Nephron progenitor cell (in vitro differentiated cells): ENCODE measurements around the gene CCDC34.

Experiments used
- DNase-seq: peaks from one replicate; pipeline ENCODE4 v3.0.0; 2021
- H3K27ac Mint-ChIP-seq: 2 replicates; pipeline ENCODE4 v1.8.0; 2021; ENCODE audit warnings: mild to moderate bottlenecking, moderate library complexity, mixed read lengths
- H3K27me3 Mint-ChIP-seq: 2 replicates; pipeline ENCODE4 v1.8.0; 2021; ENCODE audit warnings: mild to moderate bottlenecking, low read depth, mixed read lengths; ENCODE audit not compliant: poor library complexity
- H3K36me3 Mint-ChIP-seq: 2 replicates; pipeline ENCODE4 v1.8.0; 2021; ENCODE audit warnings: low read depth, mixed read lengths
- H3K4me1 Mint-ChIP-seq: 2 replicates; pipeline ENCODE4 v1.8.0; 2021; ENCODE audit warnings: mixed read lengths
- H3K4me3 Mint-ChIP-seq: 2 replicates; pipeline ENCODE4 v1.8.0; 2021; ENCODE audit warnings: mild to moderate bottlenecking, moderate library complexity, mixed read lengths
- H3K9me3 Mint-ChIP-seq: 2 replicates; pipeline ENCODE4 v1.8.0; 2021; ENCODE audit warnings: mild to moderate bottlenecking, moderate library complexity, mixed read lengths
- TF ChIP-seq, protein P1 (sequence below): fragments of 200-600 bp; sonication (generic); IDR thresholded peaks from 2 replicates; pipeline ENCODE4 v1.5.0; 2021; ENCODE audit warnings: antibody characterized with exemption

The CCDC34 gene

DNA sequence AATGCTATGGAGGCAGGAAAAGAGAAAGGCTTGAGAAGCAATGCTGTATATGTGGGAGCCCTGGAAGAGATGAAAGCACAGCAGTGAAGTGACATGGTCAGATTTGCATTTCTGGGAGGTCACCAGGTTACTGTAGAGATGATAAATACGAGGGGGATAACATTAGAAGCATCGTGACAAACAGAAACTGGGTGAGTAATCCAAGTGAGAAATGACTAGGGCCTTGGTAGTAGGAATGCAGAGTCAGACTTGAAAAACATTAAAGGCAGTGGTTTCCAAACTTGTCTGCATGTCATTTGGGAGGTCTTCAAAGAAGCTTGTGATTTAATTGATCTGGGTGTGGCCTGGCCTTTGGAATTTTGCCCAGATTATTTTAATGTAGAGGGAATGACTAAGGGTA lies 43.9 kb downstream of the CCDC34 start:
- peaks cover 34% of the 10 kb centered on the region for H3K9me3 Mint-ChIP-seq
- peaks cover 5% of the 10 kb centered on the region for H3K4me1 Mint-ChIP-seq
- H3K27me3 Mint-ChIP-seq: no peaks in the 10 kb centered on the region
- peaks cover 50% of the 10 kb centered on the region for H3K36me3 Mint-ChIP-seq
- H3K27ac Mint-ChIP-seq: no peak overlapping the region
- no peak overlapping the region for H3K4me3 Mint-ChIP-seq
- TF ChIP-seq, protein P1, sequence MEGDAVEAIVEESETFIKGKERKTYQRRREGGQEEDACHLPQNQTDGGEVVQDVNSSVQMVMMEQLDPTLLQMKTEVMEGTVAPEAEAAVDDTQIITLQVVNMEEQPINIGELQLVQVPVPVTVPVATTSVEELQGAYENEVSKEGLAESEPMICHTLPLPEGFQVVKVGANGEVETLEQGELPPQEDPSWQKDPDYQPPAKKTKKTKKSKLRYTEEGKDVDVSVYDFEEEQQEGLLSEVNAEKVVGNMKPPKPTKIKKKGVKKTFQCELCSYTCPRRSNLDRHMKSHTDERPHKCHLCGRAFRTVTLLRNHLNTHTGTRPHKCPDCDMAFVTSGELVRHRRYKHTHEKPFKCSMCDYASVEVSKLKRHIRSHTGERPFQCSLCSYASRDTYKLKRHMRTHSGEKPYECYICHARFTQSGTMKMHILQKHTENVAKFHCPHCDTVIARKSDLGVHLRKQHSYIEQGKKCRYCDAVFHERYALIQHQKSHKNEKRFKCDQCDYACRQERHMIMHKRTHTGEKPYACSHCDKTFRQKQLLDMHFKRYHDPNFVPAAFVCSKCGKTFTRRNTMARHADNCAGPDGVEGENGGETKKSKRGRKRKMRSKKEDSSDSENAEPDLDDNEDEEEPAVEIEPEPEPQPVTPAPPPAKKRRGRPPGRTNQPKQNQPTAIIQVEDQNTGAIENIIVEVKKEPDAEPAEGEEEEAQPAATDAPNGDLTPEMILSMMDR: no peak
- DNase-seq: no peak

DNA sequence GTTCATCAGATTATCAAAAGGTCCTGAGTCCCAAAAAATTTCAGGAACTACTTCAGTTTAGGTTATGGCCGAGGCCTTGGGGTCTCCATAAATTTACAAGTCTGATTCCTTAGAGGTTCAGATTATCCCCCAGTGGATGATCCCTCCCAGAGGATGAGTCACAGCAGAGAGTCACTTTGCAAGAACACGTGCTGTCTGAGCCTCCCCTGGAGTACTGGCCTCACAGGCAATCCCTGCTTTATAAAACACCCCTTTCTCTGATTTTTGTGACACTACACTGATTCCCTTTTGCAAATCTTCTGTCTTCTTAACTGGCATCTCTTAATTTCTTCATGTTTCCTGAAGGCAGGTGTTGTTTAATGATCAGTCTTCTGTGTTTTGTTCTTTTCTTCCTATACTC lies 45.3 kb downstream of the CCDC34 start:
- H3K4me3 Mint-ChIP-seq: no peak overlapping the region
- H3K27ac Mint-ChIP-seq: no peak overlapping the region
- no peak for DNase-seq
- TF ChIP-seq, protein P1: no peak
- peaks cover 5% of the 10 kb centered on the region for H3K4me1 Mint-ChIP-seq
- no peaks in the 10 kb centered on the region for H3K27me3 Mint-ChIP-seq
- peaks cover 39% of the 10 kb centered on the region for H3K36me3 Mint-ChIP-seq
- H3K9me3 Mint-ChIP-seq: peaks cover 22% of the 10 kb centered on the region

DNA sequence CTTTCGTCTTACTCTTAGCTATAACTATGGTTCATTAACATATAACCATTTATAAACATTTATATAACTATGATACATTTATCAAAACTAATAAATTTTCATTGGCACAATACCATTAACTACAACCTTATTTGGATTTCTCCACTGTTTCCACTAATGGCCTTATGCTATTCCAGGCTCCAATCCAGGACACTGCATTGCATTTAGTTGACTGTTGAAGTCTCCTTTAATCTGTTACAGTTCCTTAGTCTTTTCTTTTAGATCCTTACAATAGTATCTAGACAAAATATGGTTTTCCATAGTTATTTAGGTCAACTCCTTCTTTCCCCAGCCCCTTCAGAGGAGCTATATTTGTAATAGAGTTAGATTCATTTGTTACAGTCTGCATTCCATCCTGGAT lies 47.2 kb downstream of the CCDC34 start:
- no peaks in the 10 kb centered on the region for H3K27me3 Mint-ChIP-seq
- no peak overlapping the region for H3K27ac Mint-ChIP-seq
- H3K36me3 Mint-ChIP-seq: peaks cover 23% of the 10 kb centered on the region

GRCh38 chr11:27313157-27313821 lies 49.7 kb downstream of the CCDC34 start:
- no peak for DNase-seq
- Mint-ChIP-seq H3K4me1 (peaks cover 14% of the 10 kb centered on the region), H3K4me3 (no peak overlapping the region), H3K27me3 (no peaks in the 10 kb centered on the region), H3K36me3 (no peaks in the 10 kb centered on the region), H3K27ac (no peak overlapping the region), H3K9me3 (no peaks in the 10 kb centered on the region)
- TF ChIP-seq, protein P1: no peak

More for the DNA sequence above, 47.2 kb downstream of the CCDC34 start:
- peaks cover 4% of the 10 kb centered on the region for H3K9me3 Mint-ChIP-seq
- no peak for DNase-seq
- peaks cover 11% of the 10 kb centered on the region for H3K4me1 Mint-ChIP-seq
- no peak overlapping the region for H3K4me3 Mint-ChIP-seq
- TF ChIP-seq, protein P1: no peak

- Mint-ChIP-seq H3K9me3 (peaks cover 4% of the 10 kb centered on the region), H3K27ac (no peak overlapping the region), H3K27me3 (no peaks in the 10 kb centered on the region), H3K4me1 (peaks cover 9% of the 10 kb centered on the region), H3K36me3 (peaks cover 9% of the 10 kb centered on the region), H3K4me3 (no peak overlapping the region)
- TF ChIP-seq, protein P1: no peak
- no peak for DNase-seq
Observed at GRCh38 chr11:27312110-27312509, 50.9 kb downstream of the CCDC34 start.

GRCh38 chr11:27310707-27311106 lies 52.3 kb downstream of the CCDC34 start:
- Mint-ChIP-seq H3K9me3 (peaks cover 4% of the 10 kb centered on the region), H3K36me3 (peaks cover 21% of the 10 kb centered on the region), H3K27ac (no peak overlapping the region), H3K4me3 (no peak overlapping the region), H3K4me1 (peaks cover 9% of the 10 kb centered on the region), H3K27me3 (no peaks in the 10 kb centered on the region)
- TF ChIP-seq, protein P1: no peak
- no peak for DNase-seq
